GM21717 (cell line): ENCODE data around the gene SFXN4.
"Not testable (repeated sequence)": the region's sequence is repeated elsewhere in the genome, so short reads cannot be mapped to it uniquely, and the experiment has no call there.

ENCODE experiments used
- ATAC-seq: cut with Tn5 transposase; IDR thresholded peaks from one replicate; pipeline ENCODE4 v1.9.1; 2021; ENCODE audit warnings: mild to moderate bottlenecking, moderate library complexity; ENCODE audit not compliant: unreplicated experiment

SFXN4 gene

DNA sequence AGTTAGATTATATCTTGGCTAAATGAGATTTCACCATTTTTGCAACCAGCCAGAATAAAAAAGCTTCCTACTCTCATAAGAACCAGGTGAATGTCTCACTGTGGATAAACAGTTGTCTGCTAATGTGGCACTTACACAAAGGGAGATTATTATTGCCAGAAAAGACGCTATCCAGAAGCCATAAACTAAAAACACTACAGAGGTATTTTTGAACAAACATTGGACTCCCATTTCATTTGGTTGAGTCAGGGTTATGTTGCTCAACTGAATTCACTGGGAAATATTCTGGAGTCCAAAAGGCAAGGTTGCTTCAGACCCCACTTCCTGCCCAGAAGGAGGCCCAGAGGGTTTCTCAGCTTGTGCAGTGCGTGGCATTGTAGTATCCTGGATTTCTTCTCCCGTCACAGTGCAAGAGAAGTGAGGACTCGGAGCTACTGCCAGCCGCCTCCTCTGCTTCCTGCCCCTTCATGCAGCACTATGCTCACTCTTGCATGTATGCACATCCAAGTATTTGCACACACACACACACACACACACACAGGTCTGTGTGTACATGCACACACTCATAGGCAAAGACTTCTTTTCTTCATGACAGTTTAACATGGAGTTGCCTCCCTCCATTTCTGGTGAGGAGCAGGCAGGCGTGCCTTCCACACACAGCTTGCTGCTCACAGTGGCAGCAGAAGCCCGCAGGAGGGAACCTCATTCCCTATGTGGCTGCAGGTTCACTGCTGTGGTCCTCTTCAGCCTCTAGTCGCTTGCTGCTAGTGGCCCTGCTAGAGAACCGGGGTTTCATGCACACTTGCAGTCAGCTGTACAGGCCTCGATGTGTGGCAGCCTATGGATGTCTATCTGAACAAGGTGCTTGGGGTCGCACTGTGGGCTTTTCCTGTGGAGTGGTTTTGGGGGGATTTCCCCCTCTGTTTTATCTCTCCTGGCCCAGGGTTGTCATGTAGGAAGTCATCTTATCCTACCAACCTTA is 51.5 kb downstream of the SFXN4 start:
- ATAC-seq: no peak

DNA sequence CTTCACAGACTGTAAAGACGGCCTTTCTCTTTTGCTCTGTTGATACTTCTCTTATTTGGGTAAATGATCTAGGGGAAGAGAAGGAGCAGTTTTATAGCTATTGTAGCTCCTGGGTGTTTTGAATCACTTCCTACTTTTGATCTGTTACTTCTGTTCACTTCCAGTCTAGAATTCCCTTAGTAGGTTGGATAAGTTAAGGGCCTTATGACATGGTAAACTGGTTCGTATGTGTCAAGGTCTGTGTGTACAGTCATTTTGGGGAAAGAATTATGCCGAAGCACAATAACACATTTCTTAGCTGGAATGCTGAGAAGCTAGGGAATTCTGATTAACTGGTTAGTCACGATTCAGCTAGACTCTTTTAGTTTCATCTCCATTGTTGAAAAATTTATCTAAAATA is 53.5 kb downstream of the SFXN4 start:
- no peak for ATAC-seq

GRCh38 chr10:119107771-119108170 is 57.7 kb downstream of the SFXN4 start:
- not testable (repeated sequence) for ATAC-seq

DNA sequence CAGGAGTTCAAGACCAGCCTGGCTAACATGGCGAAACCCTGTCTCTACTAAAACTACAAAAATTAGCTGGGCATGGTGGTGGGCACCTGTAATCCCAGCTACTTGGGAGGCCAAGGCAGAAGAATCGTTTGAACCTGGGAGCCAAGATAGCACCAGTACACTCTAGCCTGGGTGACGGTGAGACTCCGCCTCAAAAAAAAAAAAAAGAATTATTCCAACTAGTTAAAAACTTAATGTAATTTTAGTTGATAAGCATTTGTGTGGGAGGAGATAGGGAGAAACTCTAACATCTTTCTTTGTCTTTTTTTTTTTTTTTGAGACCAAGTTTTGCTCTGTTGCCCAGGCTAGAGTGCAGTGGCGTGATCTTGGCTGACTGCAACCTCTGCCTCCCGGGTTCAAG is 58.4 kb downstream of the SFXN4 start:
- not testable (repeated sequence) for ATAC-seq

DNA sequence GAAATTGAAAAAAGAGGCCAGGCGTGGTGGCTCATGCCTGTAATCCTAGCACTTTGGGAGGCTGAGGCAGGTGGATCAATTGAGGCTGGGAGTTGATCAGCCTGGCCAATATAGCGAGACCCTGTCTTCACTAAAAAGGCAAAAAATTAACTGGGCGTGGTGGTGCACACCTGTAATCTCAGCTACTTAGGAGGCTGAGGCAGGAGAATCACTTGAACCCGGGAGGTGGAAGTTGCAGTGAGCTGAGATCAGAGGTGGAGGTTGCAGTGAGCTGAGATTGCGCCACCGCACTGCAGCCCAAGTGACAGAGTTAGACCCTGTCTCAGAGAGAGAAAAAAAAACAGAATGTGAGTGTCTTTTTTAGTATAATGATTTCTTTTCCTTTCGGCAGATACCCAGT is 59.6 kb downstream of the SFXN4 start:
- not testable (repeated sequence) for ATAC-seq

DNA sequence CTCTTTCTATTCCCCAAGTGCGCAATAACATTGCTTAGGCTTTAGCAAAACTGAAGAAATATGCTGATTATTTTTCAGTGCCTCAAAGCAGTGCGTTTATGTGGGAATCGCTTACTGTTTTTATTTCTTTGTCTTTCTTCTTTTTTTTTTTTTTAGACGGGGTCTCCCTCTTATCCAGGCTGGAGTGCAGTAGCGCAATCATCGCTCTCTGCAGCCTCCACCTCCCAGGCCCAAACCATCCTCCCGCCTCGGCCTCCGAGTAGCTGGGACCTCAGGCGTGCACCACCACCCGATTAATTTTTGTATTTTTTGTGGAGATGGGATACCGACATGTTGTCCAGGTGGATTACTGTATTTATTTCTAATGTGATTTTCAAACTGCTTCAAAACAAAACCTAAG is 60.4 kb downstream of the SFXN4 start:
- ATAC-seq: no peak

- peak; percentile 40 for ATAC-seq
These were observed 60.9 kb downstream of the SFXN4 start for GRCh38 chr10:119104654-119105015.

- peak; percentile 78 for ATAC-seq
These were observed 61.4 kb downstream of the SFXN4 start, which contains the start of gene DENND10 for GRCh38 chr10:119103903-119104653. TSS of gene DENND10 (plus strand) at chr10:119104113. CDS start at chr10:119104143, 30 bp downstream.

DNA sequence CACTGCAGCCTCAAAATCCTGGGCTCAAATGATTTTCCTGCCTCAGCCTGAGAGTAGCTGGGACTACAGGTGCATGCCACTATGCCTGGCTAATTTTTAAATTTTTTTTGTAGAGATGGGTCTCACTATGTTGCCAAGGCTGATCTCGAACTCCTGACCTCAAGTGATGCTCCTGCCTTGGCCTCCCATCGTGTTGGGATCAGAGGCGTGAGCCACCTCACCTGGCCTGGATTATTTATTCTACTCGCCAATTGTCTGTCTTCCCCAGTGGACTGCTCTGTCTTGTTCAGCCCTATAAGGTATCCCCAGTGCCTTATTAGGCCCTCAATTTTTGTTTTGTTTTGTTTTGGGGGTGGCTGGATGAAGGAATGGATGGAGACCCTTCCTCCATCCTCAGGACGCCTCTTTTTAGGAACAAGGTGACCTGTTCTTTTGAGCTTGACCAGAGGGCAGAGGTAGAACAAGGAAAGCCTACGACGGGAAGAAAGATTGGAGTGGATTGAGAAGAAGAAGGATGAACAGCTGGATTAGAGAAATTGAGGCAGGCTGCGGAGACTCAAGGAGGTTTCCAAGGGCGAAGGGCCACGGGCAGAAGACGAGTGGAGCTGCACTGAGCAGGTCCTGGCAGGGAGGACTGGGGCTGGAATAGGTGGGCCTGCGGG is 62.1 kb downstream of the SFXN4 start:
- ATAC-seq: no peak

DNA sequence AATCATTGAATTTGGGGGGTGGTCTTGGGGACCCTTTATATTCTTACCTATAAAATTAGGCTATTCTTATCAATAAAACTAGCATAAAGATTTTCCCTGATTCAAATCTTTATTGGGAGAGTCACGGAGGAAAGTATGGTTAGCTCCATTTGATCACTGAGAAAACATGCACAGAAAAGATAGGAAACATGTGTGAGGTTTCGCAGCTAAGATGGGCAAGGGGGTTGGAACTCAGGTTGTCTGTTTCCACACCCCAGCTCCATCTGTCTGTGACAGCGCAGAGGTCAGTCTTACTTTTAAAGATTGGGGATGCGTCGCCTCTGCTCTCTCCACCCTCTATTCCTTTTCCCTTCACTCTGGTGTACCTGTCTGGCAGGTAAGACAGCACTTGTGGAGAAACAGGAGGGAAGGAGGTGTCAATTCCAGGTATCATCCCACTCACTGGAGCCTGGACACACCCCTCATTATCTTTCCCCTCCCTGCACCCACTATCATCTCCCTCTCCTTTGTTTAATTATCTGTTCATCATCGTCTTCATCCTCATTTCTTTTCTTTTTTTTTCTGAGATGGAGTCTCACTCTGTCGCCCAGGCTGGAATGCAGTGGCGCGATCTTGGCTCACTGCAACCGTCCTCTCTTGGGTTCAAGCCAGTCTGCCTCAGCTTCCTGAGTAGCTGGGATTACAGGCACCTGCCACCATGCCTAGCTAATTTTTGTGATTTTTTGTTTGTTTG is 64.0 kb downstream of the SFXN4 start:
- no peak for ATAC-seq

GRCh38 chr10:119100434-119101238 is 64.9 kb downstream of the SFXN4 start:
- ATAC-seq: no peak

DNA sequence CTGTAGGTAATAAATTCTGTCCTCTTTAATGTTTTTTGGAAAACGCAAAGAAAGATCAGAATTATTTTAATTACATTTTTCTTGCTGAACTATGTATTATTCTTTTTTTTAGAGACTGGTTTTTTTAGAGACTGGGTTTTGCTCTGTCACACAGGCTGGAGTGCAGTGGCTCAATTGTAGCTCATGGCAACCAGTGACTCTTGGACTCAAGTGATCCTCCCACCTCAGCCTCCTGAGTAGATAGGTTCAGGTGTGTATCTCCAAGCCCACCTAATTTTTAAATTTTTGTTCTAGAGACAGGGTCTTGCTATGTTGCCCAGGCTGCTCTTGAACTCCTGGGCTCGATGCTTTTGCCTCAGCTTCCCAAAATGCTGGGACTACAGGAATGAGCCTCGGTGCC is 66.9 kb downstream of the SFXN4 start:
- no peak for ATAC-seq

DNA sequence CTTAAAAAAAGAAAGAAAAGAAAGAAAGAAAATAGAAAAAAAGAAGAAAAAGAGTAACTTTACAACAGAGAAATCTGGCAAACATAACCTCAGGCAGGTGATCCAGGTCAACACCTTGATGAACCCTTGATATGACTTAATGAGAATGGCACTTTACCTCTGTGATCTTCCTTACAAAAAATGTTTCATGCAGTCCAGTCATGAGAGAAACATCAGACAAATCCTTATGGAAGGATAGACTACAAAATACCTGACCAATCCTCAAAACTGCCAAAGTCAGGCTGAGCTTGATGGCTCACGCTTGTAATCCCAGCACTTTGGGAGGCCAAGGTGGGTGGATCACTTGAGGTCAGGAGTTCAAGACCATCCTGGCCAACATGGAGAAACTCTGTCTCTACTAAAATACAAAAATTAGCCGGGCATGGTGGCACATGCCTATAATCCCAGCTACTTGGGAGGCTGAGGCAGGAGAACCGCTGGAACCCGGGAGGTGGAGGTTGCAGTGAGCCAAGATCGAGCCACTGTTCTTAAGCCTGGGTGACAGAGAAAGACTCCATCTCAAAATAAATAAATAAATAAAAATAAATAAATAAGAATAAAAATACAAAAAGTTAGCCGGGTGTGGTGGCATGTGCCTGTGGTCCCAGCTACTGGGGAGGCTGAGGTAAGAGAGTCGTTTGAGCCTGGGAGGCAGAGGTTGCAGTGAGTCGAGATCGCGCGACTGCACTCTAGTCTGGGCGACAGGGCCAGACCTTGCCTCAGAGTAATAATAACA is 68.7 kb downstream of the SFXN4 start:
- ATAC-seq: not testable (repeated sequence)

DNA sequence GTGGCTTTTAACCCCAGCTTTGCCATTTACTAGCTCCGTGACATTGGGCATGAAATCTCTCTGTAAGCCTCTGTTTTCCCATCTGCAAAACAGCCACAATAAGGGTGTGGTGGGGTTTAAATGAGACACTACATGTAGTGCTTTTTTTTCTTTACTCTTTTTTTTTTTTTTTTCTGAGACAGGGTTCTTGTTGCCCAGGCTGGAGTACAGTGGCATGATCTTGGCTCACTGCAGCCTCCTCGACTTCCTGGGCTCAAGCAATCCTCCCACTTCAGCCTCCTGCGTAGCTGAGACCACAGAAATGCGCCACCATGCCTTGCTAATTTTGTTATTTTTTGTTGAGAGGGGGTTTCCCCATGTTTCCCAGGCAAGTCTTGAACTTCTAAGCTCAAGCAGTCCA is 69.9 kb downstream of the SFXN4 start:
- no peak for ATAC-seq

DNA sequence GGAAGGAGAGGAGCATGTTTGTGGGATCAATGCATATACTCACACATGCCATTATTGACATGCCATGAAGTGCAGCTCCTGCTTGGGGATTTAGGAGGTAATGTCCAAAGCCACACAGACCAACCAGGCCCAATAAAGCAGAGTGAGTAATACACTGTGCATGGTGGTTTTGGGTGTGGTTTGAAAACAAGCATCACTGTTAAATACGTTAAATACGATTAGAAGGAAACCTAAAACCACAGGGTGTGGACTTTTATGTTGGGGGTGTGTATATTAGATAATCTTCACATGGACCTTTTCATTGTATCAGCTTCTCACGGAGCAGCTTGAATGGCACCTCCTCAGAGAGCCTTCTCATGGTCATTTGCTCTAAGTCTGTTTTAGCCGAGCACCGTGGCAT is 74.5 kb downstream of the SFXN4 start:
- no peak for ATAC-seq
